Measurements from ENCODE around the gene C19orf12. TPM values are rescaled to one million over a fixed set of nuclear protein-coding genes. Genes with fewer than 3 reads are reported as not detected.
A peak's percentile ranks its signal among the peaks of the same experiment; 100 is the strongest.

C19orf12 gene
- total and polyA plus RNA-seq, 2 of the 13 experiments (the other 11 are each of a cell fraction or from before 2014, with no cell fraction given), result 17.7 to 34.4 TPM

DNA sequence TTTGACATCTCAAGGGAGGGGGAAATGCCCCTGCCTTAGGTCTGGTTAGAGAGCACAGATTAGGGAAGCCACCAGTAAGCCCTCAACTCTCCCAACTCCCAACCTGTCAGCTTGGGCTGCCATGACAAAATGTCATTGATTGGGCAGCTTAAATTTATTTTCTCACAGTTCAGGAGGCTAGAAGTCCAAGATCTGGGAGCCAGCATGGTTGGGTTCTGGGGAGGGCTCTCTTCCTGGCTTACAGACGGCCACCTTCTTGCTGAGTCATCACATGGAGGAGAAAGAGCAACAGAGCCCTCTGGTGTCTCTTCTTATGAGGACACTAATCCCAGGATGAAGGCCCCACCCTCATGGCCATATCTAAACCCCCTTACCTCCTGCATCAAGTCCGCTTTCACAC is 24.2 kb downstream of the C19orf12 start (continued):
- TF ChIP-seq HOXA9 (CRISPR knock-in tag; IDR thresholded peaks at IDR 0.05; ENCODE audit: borderline replicate concordance), result no peak
- TF ChIP-seq, protein P1, sequence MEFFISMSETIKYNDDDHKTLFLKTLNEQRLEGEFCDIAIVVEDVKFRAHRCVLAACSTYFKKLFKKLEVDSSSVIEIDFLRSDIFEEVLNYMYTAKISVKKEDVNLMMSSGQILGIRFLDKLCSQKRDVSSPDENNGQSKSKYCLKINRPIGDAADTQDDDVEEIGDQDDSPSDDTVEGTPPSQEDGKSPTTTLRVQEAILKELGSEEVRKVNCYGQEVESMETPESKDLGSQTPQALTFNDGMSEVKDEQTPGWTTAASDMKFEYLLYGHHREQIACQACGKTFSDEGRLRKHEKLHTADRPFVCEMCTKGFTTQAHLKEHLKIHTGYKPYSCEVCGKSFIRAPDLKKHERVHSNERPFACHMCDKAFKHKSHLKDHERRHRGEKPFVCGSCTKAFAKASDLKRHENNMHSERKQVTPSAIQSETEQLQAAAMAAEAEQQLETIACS (CRISPR knock-in tag; IDR thresholded peaks at IDR 0.05), result no peak
- no peak for TF ChIP-seq ZNF256 (CRISPR knock-in tag; conservative IDR thresholded peaks at IDR 0.05)
- TF ChIP-seq, protein P2, sequence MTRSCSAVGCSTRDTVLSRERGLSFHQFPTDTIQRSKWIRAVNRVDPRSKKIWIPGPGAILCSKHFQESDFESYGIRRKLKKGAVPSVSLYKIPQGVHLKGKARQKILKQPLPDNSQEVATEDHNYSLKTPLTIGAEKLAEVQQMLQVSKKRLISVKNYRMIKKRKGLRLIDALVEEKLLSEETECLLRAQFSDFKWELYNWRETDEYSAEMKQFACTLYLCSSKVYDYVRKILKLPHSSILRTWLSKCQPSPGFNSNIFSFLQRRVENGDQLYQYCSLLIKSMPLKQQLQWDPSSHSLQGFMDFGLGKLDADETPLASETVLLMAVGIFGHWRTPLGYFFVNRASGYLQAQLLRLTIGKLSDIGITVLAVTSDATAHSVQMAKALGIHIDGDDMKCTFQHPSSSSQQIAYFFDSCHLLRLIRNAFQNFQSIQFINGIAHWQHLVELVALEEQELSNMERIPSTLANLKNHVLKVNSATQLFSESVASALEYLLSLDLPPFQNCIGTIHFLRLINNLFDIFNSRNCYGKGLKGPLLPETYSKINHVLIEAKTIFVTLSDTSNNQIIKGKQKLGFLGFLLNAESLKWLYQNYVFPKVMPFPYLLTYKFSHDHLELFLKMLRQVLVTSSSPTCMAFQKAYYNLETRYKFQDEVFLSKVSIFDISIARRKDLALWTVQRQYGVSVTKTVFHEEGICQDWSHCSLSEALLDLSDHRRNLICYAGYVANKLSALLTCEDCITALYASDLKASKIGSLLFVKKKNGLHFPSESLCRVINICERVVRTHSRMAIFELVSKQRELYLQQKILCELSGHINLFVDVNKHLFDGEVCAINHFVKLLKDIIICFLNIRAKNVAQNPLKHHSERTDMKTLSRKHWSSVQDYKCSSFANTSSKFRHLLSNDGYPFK (CRISPR knock-in tag; IDR thresholded peaks at IDR 0.05; ENCODE audit: borderline replicate concordance), result no peak
- TF ChIP-seq YY1 (IDR thresholded peaks at IDR 0.05; ENCODE audit: insufficient read depth, insufficient replicate concordance, low read depth, low read length), result peak; percentile 27
- peak; percentile 87 for TF ChIP-seq SMC3 (IDR thresholded peaks at IDR 0.05; ENCODE audit: low read length)
- TF ChIP-seq, protein P3, sequence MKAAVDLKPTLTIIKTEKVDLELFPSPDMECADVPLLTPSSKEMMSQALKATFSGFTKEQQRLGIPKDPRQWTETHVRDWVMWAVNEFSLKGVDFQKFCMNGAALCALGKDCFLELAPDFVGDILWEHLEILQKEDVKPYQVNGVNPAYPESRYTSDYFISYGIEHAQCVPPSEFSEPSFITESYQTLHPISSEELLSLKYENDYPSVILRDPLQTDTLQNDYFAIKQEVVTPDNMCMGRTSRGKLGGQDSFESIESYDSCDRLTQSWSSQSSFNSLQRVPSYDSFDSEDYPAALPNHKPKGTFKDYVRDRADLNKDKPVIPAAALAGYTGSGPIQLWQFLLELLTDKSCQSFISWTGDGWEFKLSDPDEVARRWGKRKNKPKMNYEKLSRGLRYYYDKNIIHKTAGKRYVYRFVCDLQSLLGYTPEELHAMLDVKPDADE (CRISPR knock-in tag; IDR thresholded peaks at IDR 0.05), result no peak
- TF ChIP-seq GABPA (IDR thresholded peaks at IDR 0.05; ENCODE audit: low read depth, low read length), result no peak
- no peak for TF ChIP-seq GABPA (CRISPR knock-in tag; IDR thresholded peaks at IDR 0.05; ENCODE audit: low read depth)
- TF ChIP-seq HDAC6 (IDR thresholded peaks at IDR 0.05; ENCODE audit: low read depth, low read length), result no peak
- TF ChIP-seq ZNF572 (CRISPR knock-in tag; IDR thresholded peaks at IDR 0.05), result no peak
- TF ChIP-seq, protein P4, sequence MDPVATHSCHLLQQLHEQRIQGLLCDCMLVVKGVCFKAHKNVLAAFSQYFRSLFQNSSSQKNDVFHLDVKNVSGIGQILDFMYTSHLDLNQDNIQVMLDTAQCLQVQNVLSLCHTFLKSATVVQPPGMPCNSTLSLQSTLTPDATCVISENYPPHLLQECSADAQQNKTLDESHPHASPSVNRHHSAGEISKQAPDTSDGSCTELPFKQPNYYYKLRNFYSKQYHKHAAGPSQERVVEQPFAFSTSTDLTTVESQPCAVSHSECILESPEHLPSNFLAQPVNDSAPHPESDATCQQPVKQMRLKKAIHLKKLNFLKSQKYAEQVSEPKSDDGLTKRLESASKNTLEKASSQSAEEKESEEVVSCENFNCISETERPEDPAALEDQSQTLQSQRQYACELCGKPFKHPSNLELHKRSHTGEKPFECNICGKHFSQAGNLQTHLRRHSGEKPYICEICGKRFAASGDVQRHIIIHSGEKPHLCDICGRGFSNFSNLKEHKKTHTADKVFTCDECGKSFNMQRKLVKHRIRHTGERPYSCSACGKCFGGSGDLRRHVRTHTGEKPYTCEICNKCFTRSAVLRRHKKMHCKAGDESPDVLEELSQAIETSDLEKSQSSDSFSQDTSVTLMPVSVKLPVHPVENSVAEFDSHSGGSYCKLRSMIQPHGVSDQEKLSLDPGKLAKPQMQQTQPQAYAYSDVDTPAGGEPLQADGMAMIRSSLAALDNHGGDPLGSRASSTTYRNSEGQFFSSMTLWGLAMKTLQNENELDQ (CRISPR knock-in tag; IDR thresholded peaks at IDR 0.05; ENCODE audit: borderline replicate concordance), result no peak
- no peak for TF ChIP-seq GATA4 (IDR thresholded peaks at IDR 0.05; ENCODE audit: borderline replicate concordance, low read depth)
- no peak for TF ChIP-seq CC2D1A (CRISPR knock-in tag; IDR thresholded peaks at IDR 0.05)
- TF ChIP-seq, protein P5, sequence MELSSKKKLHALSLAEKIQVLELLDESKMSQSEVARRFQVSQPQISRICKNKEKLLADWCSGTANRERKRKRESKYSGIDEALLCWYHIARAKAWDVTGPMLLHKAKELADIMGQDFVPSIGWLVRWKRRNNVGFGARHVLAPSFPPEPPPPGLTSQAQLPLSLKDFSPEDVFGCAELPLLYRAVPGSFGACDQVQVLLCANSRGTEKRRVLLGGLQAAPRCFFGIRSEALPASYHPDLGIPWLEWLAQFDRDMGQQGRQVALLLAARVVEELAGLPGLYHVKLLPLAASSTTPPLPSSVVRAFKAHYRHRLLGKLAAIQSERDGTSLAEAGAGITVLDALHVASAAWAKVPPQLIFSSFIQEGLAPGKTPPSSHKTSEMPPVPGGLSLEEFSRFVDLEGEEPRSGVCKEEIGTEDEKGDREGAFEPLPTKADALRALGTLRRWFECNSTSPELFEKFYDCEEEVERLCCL (CRISPR knock-in tag; IDR thresholded peaks at IDR 0.05; ENCODE audit: borderline replicate concordance), result no peak
- TF ChIP-seq, protein P6, sequence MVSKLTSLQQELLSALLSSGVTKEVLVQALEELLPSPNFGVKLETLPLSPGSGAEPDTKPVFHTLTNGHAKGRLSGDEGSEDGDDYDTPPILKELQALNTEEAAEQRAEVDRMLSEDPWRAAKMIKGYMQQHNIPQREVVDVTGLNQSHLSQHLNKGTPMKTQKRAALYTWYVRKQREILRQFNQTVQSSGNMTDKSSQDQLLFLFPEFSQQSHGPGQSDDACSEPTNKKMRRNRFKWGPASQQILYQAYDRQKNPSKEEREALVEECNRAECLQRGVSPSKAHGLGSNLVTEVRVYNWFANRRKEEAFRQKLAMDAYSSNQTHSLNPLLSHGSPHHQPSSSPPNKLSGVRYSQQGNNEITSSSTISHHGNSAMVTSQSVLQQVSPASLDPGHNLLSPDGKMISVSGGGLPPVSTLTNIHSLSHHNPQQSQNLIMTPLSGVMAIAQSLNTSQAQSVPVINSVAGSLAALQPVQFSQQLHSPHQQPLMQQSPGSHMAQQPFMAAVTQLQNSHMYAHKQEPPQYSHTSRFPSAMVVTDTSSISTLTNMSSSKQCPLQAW (CRISPR knock-in tag; IDR thresholded peaks at IDR 0.05), result 0 out of 2 replicates have a peak, but pooled peaks have one; percentile 25
- no peak for TF ChIP-seq HMG20A (CRISPR knock-in tag; IDR thresholded peaks at IDR 0.05; ENCODE audit: borderline replicate concordance)
- TF ChIP-seq ZNF788 (CRISPR knock-in tag; IDR thresholded peaks at IDR 0.05; ENCODE audit: borderline replicate concordance), result no peak
